ENCODE measurements around the gene RASD1. TPM values are rescaled to one million over a fixed set of nuclear protein-coding genes. Genes with fewer than 3 reads are reported as not detected.

Gene RASD1
- total and polyA plus RNA-seq, 2 experiments from 2014 or later = 3.6 to 3.7 TPM

- peaks cover 8% of the 10 kb centered on the region; the same call in 1 of the 2 replicates for H3K4me1 ChIP-seq (ENCODE audit: insufficient read depth)
- peak overlapping the region; percentile 54 for H3K27ac Mint-ChIP-seq
- no peak overlapping the region for H3K4me3 ChIP-seq
Measured at GRCh38 chr17:17515934-17516930, 20.0 kb upstream of the RASD1 start.

More at GRCh38 chr17:17515934-17516930, 20.0 kb upstream of the RASD1 start:
- no peak overlapping the region for H3K27ac ChIP-seq (ENCODE audit: low read depth)
- Mint-ChIP-seq H3K4me3 (no peak overlapping the region; the same call in 2 of the 3 replicates), H3K36me3 (ENCODE audit: low read depth) (no peaks in the 10 kb centered on the region; the same call in 2 of the 3 replicates), H3K4me1 (peaks cover 26% of the 10 kb centered on the region), H3K27me3 (ENCODE audit: insufficient read depth, low read depth, poor library complexity) (peaks cover 9% of the 10 kb centered on the region), H3K9me3 (no peaks in the 10 kb centered on the region)
- H3K79me2 ChIP-seq (replicated peaks; ENCODE audit: insufficient read depth) = no peaks in the 10 kb centered on the region
- DNase-seq (ENCODE audit: low spot score) (no peak), ATAC-seq (no peak)
- H3K27me3 ChIP-seq (ENCODE audit: insufficient read depth) = no peaks in the 10 kb centered on the region
- H3F3A ChIP-seq (replicated peaks; ENCODE audit: low read depth) = 0 out of 2 replicates have a peak, but pooled peaks cover 3% of the 10 kb centered on the region
- no peak overlapping the region for H3K4me2 ChIP-seq
- no peaks in the 10 kb centered on the region for H3K9me2 ChIP-seq (ENCODE audit: insufficient read depth)
- H2AFZ ChIP-seq = no peak overlapping the region
- H3K36me3 ChIP-seq (ENCODE audit: insufficient read depth) = no peaks in the 10 kb centered on the region
- TF ChIP-seq EZH2phosphoT487 (IDR thresholded peaks at IDR 0.05; ENCODE audit: unreplicated experiment) = no peak
- no peak for TF ChIP-seq STAT1 (IDR thresholded peaks at IDR 0.05; ENCODE audit: unreplicated experiment)
- no peak for TF ChIP-seq JUNB (IDR thresholded peaks at IDR 0.05; ENCODE audit: unreplicated experiment)
- TF ChIP-seq POLR2AphosphoS5 (IDR thresholded peaks at IDR 0.05; ENCODE audit: low read depth) = no peak
- TF ChIP-seq CTCF (conservative IDR thresholded peaks at IDR 0.05; ENCODE audit: low read depth in 2 of 2) = no peak
- no peak for TF ChIP-seq ETS1 (IDR thresholded peaks at IDR 0.05)
- no peak for TF ChIP-seq CREB1 (CRISPR knock-in tag; IDR thresholded peaks at IDR 0.05; ENCODE audit: low read depth)
- TF ChIP-seq ZNF462 (CRISPR knock-in tag; IDR thresholded peaks at IDR 0.05) = no peak
- TF ChIP-seq REST (IDR thresholded peaks at IDR 0.05; ENCODE audit: unreplicated experiment) = no peak
- no peaks in the 10 kb centered on the region for H4K20me1 ChIP-seq (replicated peaks; ENCODE audit: insufficient read depth)
